GM19025 (cell line): Measurements from ENCODE around the gene HSBP1L1.

Experiments used
- ATAC-seq: cut with Tn5 transposase; IDR thresholded peaks from one replicate; pipeline ENCODE4 v1.9.1; 2021; ENCODE audit warnings: mild to moderate bottlenecking, low read depth, moderate library complexity; ENCODE audit not compliant: unreplicated experiment

HSBP1L1 gene

GRCh38 chr18:79928563-79928960 is 35.9 kb upstream of the HSBP1L1 start:
- no peak for ATAC-seq

- no peak for ATAC-seq
These were observed 34.3 kb upstream of the HSBP1L1 start for GRCh38 chr18:79930020-79930642.

- ATAC-seq = no peak
These were observed 33.0 kb upstream of the HSBP1L1 start for GRCh38 chr18:79931475-79931874.

GRCh38 chr18:79932907-79933306 is 31.5 kb upstream of the HSBP1L1 start:
- no peak for ATAC-seq

- ATAC-seq = no peak
These were observed 30.7 kb upstream of the HSBP1L1 start for GRCh38 chr18:79933765-79934164.

GRCh38 chr18:79934311-79935097 is 29.9 kb upstream of the HSBP1L1 start:
- no peak for ATAC-seq

GRCh38 chr18:79935098-79935480 is 29.4 kb upstream of the HSBP1L1 start:
- no peak for ATAC-seq

- ATAC-seq = no peak
These were observed 28.9 kb upstream of the HSBP1L1 start for GRCh38 chr18:79935499-79935898.

- ATAC-seq = no peak
These were observed 28.5 kb upstream of the HSBP1L1 start for GRCh38 chr18:79935925-79936324.

GRCh38 chr18:79936641-79937040 is 27.8 kb upstream of the HSBP1L1 start:
- no peak for ATAC-seq

GRCh38 chr18:79937103-79937860 is 27.2 kb upstream of the HSBP1L1 start:
- no peak for ATAC-seq

GRCh38 chr18:79938196-79938595 is 26.2 kb upstream of the HSBP1L1 start:
- no peak for ATAC-seq

- ATAC-seq = no peak
These were observed 25.3 kb upstream of the HSBP1L1 start for GRCh38 chr18:79939096-79939495.

GRCh38 chr18:79940126-79940813 is 24.2 kb upstream of the HSBP1L1 start:
- no peak for ATAC-seq

- no peak for ATAC-seq
These were observed 23.5 kb upstream of the HSBP1L1 start for GRCh38 chr18:79940814-79941472.

GRCh38 chr18:79941473-79942119 is 22.8 kb upstream of the HSBP1L1 start:
- ATAC-seq = no peak

GRCh38 chr18:79942211-79942610 is 22.2 kb upstream of the HSBP1L1 start:
- ATAC-seq = no peak

- ATAC-seq = no peak
These were observed 21.4 kb upstream of the HSBP1L1 start for GRCh38 chr18:79942786-79943607.

GRCh38 chr18:79943608-79944125 is 20.8 kb upstream of the HSBP1L1 start:
- no peak for ATAC-seq
